HL-60/S4 treated with phorbol 12-myristate 13-acetate at 8.2 ng/mL for 4 days and 3 days (cell line): ENCODE measurements around the gene GLDC.

Experiments
- in situ Hi-C: fragments of 300-500 bp; cut with MboI; formaldehyde crosslinking; loops from 2 replicates; pipeline ENCODE4 v1.15.0; 2022; ENCODE audit warnings: low sequenced_read_pairs

The GLDC gene

GRCh38 chr9:6525326-6526045 is 120.0 kb downstream of the GLDC start:
- in situ Hi-C loops, result no loop called here

GRCh38 chr9:6522263-6522662 is 123.3 kb downstream of the GLDC start:
- in situ Hi-C loops, result no loop called here

GRCh38 chr9:6512085-6512657 is 133.4 kb downstream of the GLDC start:
- in situ Hi-C loops, result no loop called here

GRCh38 chr9:6506571-6506970 is 139.0 kb downstream of the GLDC start:
- in situ Hi-C loops, result no loop called here

GRCh38 chr9:6502399-6502798 is 143.1 kb downstream of the GLDC start:
- in situ Hi-C loops, result no loop called here

GRCh38 chr9:6501526-6502210 is 143.9 kb downstream of the GLDC start:
- in situ Hi-C loops, result no loop called here

GRCh38 chr9:6498982-6499381 is 146.5 kb downstream of the GLDC start:
- in situ Hi-C loops, result no loop called here

- in situ Hi-C loops, result no loop called here
These were observed 150.1 kb downstream of the GLDC start for GRCh38 chr9:6495466-6495865.

GRCh38 chr9:6490863-6491262 is 154.7 kb downstream of the GLDC start:
- in situ Hi-C loops, result no loop called here

GRCh38 chr9:6489099-6489498 is 156.4 kb downstream of the GLDC start:
- in situ Hi-C loops, result no loop called here

- in situ Hi-C loops, result no loop called here
These were observed 157.1 kb downstream of the GLDC start for GRCh38 chr9:6488395-6488794.

- in situ Hi-C loops, result no loop called here
These were observed 161.3 kb downstream of the GLDC start for GRCh38 chr9:6484210-6484609.
